Caco-2 (cell line): ENCODE results near the gene ATE1. TPM values are rescaled to one million over a fixed set of nuclear protein-coding genes. Genes with fewer than 3 reads are reported as not detected.

Experiments
- BruUV-seq: library from RNA; stranded (reverse); fragments of 400-500 nt; replicated peaks from 2 replicates; lab custom pipeline; 2021; lab: Mats Ljungman, UMichigan
- CTCF ChIA-PET: fragments of 300-600 bp; sonication (Branson Sonifier 250); formaldehyde crosslinking; loops from one replicate; lab custom pipeline; 2022; ENCODE audit warnings: antibody characterized with exemption; lab: Charles Lee
- POLR2A ChIA-PET: fragments of 300-600 bp; sonication (Branson Sonifier 250); formaldehyde crosslinking; loops from one replicate; lab custom pipeline; 2022; ENCODE audit warnings: antibody characterized with exemption; lab: Charles Lee
- DNase-seq, 2 experiments: peaks; one replicate each; pipeline versions ENCODE4 v3.0.0 to v3.0.0-alpha.2; 2020 to 2022
- H3K27me3 ChIP-seq: replicated peaks from 2 replicates; pipeline ENCODE4 v1.6.0; 2011; ENCODE audit warnings: low read length; ENCODE audit not compliant: control insufficient read depth, insufficient read depth
- H3K36me3 ChIP-seq: 2 replicates; pipeline ENCODE4 v1.5.1; 2011; ENCODE audit warnings: low read length; ENCODE audit not compliant: control insufficient read depth, insufficient read depth
- H3K4me1 ChIP-seq: fragments of 250-450 bp; sonication (Bioruptor Pico); 2 replicates; pipeline ENCODE4 v1.5.1; 2020; ENCODE audit warnings: mild to moderate bottlenecking
- H3K4me3 ChIP-seq: 2 replicates; pipeline ENCODE4 v1.5.1; 2011; ENCODE audit warnings: low read depth, mild to moderate bottlenecking, control low read depth, low read length
- H3K9me3 ChIP-seq: fragments of 250-450 bp; sonication (Bioruptor Pico); 2 replicates; pipeline ENCODE4 v1.5.1; 2020; ENCODE audit warnings: mild to moderate bottlenecking, moderate library complexity
- H3K27ac Mint-ChIP-seq: one replicate; pipeline ENCODE4 v1.8.0; 2022; ENCODE audit warnings: mixed read lengths; ENCODE audit not compliant: unreplicated experiment
- H3K27me3 Mint-ChIP-seq: one replicate; pipeline ENCODE4 v1.8.0; 2022; ENCODE audit warnings: mixed read lengths; ENCODE audit not compliant: insufficient read depth, unreplicated experiment
- H3K36me3 Mint-ChIP-seq: one replicate; pipeline ENCODE4 v1.8.0; 2022; ENCODE audit warnings: mild to moderate bottlenecking, mixed read lengths; ENCODE audit not compliant: insufficient read depth, unreplicated experiment
- H3K4me1 Mint-ChIP-seq: one replicate; pipeline ENCODE4 v1.8.0; 2022; ENCODE audit warnings: low read depth, mixed read lengths; ENCODE audit not compliant: unreplicated experiment
- H3K4me3 Mint-ChIP-seq: one replicate; pipeline ENCODE4 v1.8.0; 2022; ENCODE audit warnings: mild to moderate bottlenecking, moderate library complexity, mixed read lengths; ENCODE audit not compliant: unreplicated experiment
- H3K9me3 Mint-ChIP-seq: one replicate; pipeline ENCODE4 v1.8.0; 2022; ENCODE audit warnings: mixed read lengths; ENCODE audit not compliant: unreplicated experiment
- CTCF ChIP-seq, 2 experiments: fragments of 200-600 bp in 1 of 2; IDR thresholded peaks; 1 replicate in 1 of 2; 2 replicates in 1 of 2; pipeline versions ENCODE4 v1.5.1 to v1.8.0; 2011 to 2022; ENCODE audit warnings: antibody characterized with exemption in 1 of 2, control low read depth in 1 of 2, inconsistent platforms in 1 of 2, low read depth in 1 of 2, low read length in 1 of 2, mild to moderate bottlenecking in 1 of 2, moderate library complexity in 1 of 2; ENCODE audit not compliant: insufficient read depth in 1 of 2, severe bottlenecking in 1 of 2, unreplicated experiment in 1 of 2
- intact Hi-C: fragments of 100-400 bp; cut with micrococcal nuclease; formaldehyde crosslinking; loops from one replicate; pipeline ENCODE4 v1.10.0; 2022; ENCODE audit not compliant: unreplicated experiment
- total RNA-seq: library from RNA; stranded (reverse); gene quantifications from 2 replicates; pipeline ENCODE4 v1.2.3, GENCODE V29; 2022

ATE1 gene
- total RNA-seq, 1 experiment from 2014 or later, result 75.2 TPM

- no peak for DNase-seq
- Histone ChIP-seq H3K36me3 (peaks cover 10% of the 10 kb centered on the region), H3K4me1 (no peaks in the 10 kb centered on the region), H3K9me3 (no peaks in the 10 kb centered on the region), H3K4me3 (no peak overlapping the region), H3K27me3 (no peaks in the 10 kb centered on the region)
- no peak for TF ChIP-seq CTCF (IDR thresholded peaks at IDR 0.05; ENCODE audit: insufficient read depth in 1 of 2, low read depth in 1 of 2, low read length in 1 of 2, severe bottlenecking in 1 of 2, unreplicated experiment in 1 of 2)
- Mint-ChIP-seq H3K27ac (no peak overlapping the region), H3K4me1 (no peaks in the 10 kb centered on the region), H3K27me3 (no peaks in the 10 kb centered on the region), H3K36me3 (peaks cover 41% of the 10 kb centered on the region), H3K4me3 (no peak overlapping the region), H3K9me3 (no peaks in the 10 kb centered on the region)
- intact Hi-C loops, result no loop called here
- no TSS peak for BruUV-seq
- CTCF ChIA-PET, result interaction anchor here (1.3 kb wide), 1 partner anchor 10 kb away, joined by 6 read pairs; no protein-coding TSS in a partner anchor
- POLR2A ChIA-PET, result no interaction called here
Measured at GRCh38 chr10:121864653-121865052, 63.2 kb downstream of the ATE1 start.

GRCh38 chr10:121864168-121864567 is 63.7 kb downstream of the ATE1 start:
- Mint-ChIP-seq H3K4me3 (no peak overlapping the region), H3K27ac (no peak overlapping the region), H3K4me1 (no peaks in the 10 kb centered on the region), H3K36me3 (peaks cover 38% of the 10 kb centered on the region), H3K27me3 (no peaks in the 10 kb centered on the region), H3K9me3 (no peaks in the 10 kb centered on the region)
- Histone ChIP-seq H3K9me3 (no peaks in the 10 kb centered on the region), H3K4me1 (no peaks in the 10 kb centered on the region), H3K27me3 (no peaks in the 10 kb centered on the region), H3K4me3 (no peak overlapping the region), H3K36me3 (peaks cover 10% of the 10 kb centered on the region)
- DNase-seq, result no peak
- BruUV-seq, result no TSS peak
- TF ChIP-seq CTCF (IDR thresholded peaks at IDR 0.05; ENCODE audit: insufficient read depth in 1 of 2, low read depth in 1 of 2, low read length in 1 of 2, severe bottlenecking in 1 of 2, unreplicated experiment in 1 of 2), result no peak
- POLR2A ChIA-PET, result no interaction called here
- intact Hi-C loops, result no loop called here
- CTCF ChIA-PET, result no interaction called here

- no TSS peak for BruUV-seq
- Mint-ChIP-seq H3K36me3 (peaks cover 41% of the 10 kb centered on the region), H3K27me3 (no peaks in the 10 kb centered on the region), H3K27ac (no peak overlapping the region), H3K9me3 (peaks cover 5% of the 10 kb centered on the region), H3K4me3 (no peak overlapping the region), H3K4me1 (no peaks in the 10 kb centered on the region)
- CTCF ChIA-PET, result no interaction called here
- H3K9me3 ChIP-seq, result no peaks in the 10 kb centered on the region
- POLR2A ChIA-PET, result no interaction called here
- no peak overlapping the region for H3K4me3 ChIP-seq
- intact Hi-C loops, result no loop called here
- H3K4me1 ChIP-seq, result no peaks in the 10 kb centered on the region
- TF ChIP-seq CTCF (IDR thresholded peaks at IDR 0.05; ENCODE audit: insufficient read depth in 1 of 2, low read depth in 1 of 2, low read length in 1 of 2, severe bottlenecking in 1 of 2, unreplicated experiment in 1 of 2), result no peak
- H3K27me3 ChIP-seq, result no peaks in the 10 kb centered on the region
- no peak for DNase-seq
- H3K36me3 ChIP-seq, result peaks cover 10% of the 10 kb centered on the region
Measured at GRCh38 chr10:121862649-121863048, 65.2 kb downstream of the ATE1 start.
